Neural progenitor cell (in vitro differentiated cells): ENCODE data around the gene TC2N.

Experiments
- EZH2 ChIP-seq: fragments of 200-600 bp; sonication (generic); IDR thresholded peaks from 2 replicates; pipeline ENCODE4 v1.6.1; 2017; ENCODE audit warnings: antibody characterized with exemption, mild to moderate bottlenecking, moderate library complexity
- EZH2phosphoT487 ChIP-seq: fragments of 200-600 bp; sonication (generic); IDR thresholded peaks from 2 replicates; pipeline ENCODE4 v1.6.1; 2017; ENCODE audit warnings: antibody characterized with exemption
- TF ChIP-seq, protein P1 (sequence below): fragments of 200-600 bp; sonication (generic); IDR thresholded peaks from 2 replicates; pipeline ENCODE4 v1.5.1; 2017; ENCODE audit warnings: antibody characterized with exemption, mild to moderate bottlenecking

DNA sequence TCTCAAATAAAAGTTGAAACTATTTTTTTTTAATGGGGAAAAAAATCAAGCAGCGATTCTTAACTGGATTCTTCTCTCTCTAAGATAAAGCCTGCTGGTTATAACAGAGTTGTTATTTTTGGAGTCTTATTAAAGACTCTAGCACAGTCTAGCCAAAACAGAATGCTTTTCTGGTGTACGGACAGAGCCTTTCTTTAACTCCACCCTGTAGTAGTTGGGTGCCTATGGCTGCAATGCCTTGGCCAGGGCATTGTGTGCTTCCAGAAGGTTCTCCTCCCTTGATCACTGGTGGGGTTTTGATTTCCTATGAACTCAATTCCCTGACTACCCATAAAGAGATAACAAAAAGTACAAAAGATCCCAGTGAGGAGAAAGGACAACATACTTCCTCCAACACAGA lies 35.7 kb upstream of the TC2N start:
- TF ChIP-seq, protein P1, sequence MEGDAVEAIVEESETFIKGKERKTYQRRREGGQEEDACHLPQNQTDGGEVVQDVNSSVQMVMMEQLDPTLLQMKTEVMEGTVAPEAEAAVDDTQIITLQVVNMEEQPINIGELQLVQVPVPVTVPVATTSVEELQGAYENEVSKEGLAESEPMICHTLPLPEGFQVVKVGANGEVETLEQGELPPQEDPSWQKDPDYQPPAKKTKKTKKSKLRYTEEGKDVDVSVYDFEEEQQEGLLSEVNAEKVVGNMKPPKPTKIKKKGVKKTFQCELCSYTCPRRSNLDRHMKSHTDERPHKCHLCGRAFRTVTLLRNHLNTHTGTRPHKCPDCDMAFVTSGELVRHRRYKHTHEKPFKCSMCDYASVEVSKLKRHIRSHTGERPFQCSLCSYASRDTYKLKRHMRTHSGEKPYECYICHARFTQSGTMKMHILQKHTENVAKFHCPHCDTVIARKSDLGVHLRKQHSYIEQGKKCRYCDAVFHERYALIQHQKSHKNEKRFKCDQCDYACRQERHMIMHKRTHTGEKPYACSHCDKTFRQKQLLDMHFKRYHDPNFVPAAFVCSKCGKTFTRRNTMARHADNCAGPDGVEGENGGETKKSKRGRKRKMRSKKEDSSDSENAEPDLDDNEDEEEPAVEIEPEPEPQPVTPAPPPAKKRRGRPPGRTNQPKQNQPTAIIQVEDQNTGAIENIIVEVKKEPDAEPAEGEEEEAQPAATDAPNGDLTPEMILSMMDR, result no peak
- TF ChIP-seq EZH2phosphoT487 (no peak), EZH2 (no peak)
